Left renal pelvis (tissue), 4 donors: Measurements from ENCODE around the gene BCORL1. TPM values are rescaled to one million over a fixed set of nuclear protein-coding genes. Genes with fewer than 3 reads are reported as not detected.

Source experiments
- DNase-seq, 4 donors: peaks; one replicate each; pipeline ENCODE4 v3.0.0-alpha.2; 2013; ENCODE audit warnings: low read depth in 4 of 4, low spot score in 3 of 4
- polyA plus RNA-seq, 4 donors: library from polyadenylated mRNA; unstranded; fragments of 120-200 nt; gene quantifications; one replicate each; pipeline ENCODE4 v1.2.1, GENCODE V29; 2013; ENCODE audit not compliant: insufficient read length in 4 of 4

Gene BCORL1
- polyA plus RNA-seq, 4 donors = 17.0 to 21.1 (median 17.9) TPM

DNA sequence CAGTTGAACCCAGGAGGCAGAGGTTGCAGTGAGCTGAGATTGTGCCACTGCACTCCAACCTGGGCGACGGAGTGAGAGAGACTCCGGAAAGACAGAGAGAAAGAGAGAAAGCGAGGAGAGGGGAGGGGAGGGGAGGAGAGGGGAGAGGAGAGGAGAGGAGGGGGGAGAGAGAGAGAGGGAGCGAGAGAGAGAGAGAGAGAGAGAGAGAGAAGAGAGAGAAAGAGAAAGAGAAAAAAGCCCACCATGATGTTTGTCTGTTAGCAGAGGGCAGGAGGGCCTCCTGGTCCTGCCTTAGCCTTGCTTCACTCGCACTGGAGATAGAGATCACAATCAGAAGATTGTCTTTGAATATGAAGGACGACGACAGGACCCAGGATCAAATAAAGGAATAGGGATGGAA, 18.7 kb upstream of the BCORL1 start:
- no peak for DNase-seq

DNA sequence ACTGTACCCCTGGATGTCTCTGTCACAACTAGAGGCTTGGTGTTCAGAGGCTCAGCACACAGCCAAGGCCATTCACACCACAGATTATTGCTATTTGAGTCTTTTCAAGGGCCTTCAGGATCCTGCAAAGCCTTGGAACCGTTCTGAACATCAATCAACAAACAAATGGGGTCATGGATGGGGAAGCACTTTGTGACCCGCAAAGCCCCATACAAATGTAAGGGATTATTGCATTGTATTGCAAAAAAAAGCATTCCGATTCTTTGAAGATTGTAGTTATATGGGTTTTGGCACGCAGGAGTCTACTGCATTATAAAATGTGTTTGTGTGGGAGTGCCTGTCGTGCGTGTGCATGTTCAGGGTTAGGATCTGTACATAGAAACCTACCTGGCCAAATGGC, 17.3 kb upstream of the BCORL1 start:
- DNase-seq = no peak

DNA sequence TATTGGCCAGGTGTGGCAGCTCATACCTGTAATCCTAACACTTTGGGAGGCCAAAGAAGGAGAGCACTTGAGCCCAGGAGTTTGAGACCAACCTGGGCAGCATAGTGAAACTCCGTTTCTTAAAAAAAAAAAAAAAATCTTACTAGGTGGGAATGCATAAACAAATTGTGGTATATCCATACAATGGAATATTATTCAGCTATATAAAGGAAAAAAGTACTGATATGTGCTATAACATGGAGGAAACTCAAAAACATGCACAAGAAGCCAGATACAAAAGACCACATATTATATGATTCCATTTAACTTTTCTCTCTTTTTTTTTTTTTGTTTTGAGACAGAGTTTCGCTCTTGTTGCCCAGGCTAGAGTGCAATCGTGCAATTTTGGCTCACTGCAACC, 13.5 kb upstream of the BCORL1 start:
- no peak for DNase-seq

DNA sequence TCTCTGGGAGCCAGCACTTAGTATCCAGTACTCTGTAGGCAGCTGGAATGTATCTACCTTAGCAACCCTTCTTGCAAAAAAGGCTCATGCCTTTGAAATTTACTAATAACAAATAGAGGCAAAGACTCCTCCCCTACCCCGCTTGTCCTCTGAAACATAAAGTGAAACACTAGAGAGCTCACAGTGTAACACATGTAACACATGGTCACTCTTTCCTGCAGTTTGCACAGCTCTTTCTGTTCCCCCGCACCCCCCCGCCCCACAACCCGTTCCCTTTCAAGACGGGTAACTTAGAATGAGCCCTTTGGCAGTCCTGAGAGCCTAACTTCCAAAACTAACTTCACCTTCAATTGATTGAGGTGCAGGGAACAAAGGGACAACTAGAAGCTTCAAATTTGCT, 6.0 kb upstream of the BCORL1 start:
- DNase-seq = no peak

- no peak for DNase-seq
Observed at GRCh38 chrX:129979207-129979920, 3.1 kb upstream of the BCORL1 start.

DNA sequence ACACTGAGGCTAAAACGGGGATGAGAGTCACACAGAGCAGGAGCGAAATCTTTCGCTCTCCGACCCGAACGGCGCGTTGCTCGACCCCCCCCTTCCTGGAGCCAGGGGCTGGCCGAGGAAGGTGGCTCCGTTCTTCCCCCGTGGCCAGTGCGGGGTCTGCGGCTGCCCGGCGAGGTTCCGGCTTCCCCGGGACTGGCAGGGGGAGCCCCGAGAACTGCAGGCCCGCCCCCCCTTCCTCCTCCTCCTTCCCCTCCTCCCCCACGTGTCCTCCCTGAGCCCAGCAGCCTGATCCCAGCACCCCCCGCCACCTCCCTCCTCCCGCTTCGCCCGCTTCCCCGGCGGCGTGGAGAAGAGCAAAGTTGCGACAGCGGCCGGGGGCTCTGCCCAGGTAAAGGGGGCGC, 2.4 kb upstream of the BCORL1 start:
- DNase-seq = no peak

GRCh38 chrX:129980540-129981199, 1.8 kb upstream of the BCORL1 start:
- DNase-seq = no peak

DNA sequence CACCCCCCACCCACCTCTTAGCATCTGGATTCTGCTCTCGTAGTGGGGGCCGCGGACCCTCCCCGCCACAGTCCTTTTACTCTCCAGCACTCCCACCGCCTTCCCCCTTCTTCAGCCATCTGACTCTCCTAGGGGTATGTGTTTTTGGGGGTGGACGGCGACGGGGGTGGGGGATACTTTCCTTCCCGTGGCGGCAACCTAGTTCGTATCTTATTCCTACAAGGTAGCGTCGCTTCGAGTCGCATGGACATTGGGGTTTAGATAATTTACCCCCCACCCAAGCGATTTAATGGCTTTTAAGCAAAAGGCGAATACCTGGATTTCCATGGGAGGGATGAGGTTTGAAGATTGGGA, 1.3 kb upstream of the BCORL1 start:
- no peak for DNase-seq

DNA sequence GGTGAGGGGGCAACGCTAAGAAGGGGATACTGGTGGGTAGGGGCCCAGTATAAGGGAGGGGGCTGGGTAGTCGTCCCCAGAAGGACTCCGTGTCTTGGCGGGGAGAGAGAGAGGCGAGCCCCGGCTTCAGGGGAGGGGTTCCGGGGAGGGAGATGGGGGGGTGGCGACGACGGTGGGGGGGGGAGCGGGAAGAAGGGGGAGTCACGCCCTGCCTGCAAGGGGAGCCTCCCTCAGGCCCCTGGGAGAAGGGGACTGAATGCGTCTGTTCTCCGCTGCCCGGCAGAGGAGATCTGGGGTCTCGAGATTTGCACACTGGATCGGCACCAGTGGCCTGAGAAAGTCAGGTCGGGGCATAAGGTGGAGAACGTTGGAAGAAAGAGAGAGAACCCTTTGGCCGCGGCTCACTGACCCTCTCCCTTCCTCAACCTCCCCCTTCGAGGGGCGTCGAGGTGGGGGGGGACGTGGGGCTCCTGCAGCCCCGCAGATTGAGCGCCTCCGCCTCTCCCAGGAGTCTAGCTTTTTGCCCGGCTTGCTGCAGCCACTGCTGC, 609 bp upstream of the BCORL1 start:
- no peak for DNase-seq

GRCh38 chrX:129983575-129984110, 1.2 kb downstream of the BCORL1 start:
- DNase-seq = no peak

- DNase-seq = no peak
Observed at GRCh38 chrX:129984111-129984958, 1.9 kb downstream of the BCORL1 start.

GRCh38 chrX:129987871-129988270, 5.4 kb downstream of the BCORL1 start:
- DNase-seq = no peak

GRCh38 chrX:129992181-129992580, 9.7 kb downstream of the BCORL1 start:
- no peak for DNase-seq

DNA sequence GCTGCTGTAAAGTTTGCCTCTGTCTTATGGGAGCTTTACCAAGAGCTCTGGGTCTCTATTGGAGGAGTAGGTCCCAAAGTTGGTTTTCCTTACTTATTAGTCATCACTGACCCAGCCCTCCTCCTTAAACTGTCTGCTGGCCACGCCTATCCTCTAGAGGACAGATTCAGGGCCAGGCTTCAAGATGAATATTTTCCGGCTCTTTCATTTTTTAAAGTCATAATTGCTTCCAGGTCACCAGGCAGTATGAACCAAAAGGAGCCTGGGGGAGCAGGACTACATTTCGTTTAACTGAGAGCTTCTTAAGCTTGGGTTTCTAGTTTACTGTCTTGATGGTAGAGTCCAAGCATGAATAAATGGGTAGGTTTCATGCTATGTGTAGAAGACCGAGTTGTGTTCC, 13.7 kb downstream of the BCORL1 start:
- DNase-seq = no peak

DNA sequence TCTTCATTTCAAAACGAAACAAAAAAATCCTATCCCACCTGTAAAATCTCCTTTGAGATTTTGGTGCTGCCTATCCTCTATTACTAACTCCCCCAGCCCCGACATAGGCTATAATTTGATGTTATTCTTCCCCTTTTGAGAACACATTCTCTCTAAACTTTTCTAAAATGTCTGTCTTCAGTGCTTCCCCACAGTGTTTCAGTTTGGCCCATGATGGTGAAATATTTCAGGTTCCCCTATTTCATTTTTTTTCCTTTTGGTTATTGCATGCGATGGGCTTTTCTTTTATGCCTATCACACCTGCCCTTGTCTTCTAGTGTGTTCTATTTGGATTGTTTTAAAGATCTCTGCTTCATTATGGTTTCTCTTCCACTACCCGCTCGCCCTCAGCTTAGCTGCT, 14.7 kb downstream of the BCORL1 start:
- no peak for DNase-seq

- DNase-seq = no peak
Observed at GRCh38 chrX:129998021-129998420, 15.6 kb downstream of the BCORL1 start.

DNA sequence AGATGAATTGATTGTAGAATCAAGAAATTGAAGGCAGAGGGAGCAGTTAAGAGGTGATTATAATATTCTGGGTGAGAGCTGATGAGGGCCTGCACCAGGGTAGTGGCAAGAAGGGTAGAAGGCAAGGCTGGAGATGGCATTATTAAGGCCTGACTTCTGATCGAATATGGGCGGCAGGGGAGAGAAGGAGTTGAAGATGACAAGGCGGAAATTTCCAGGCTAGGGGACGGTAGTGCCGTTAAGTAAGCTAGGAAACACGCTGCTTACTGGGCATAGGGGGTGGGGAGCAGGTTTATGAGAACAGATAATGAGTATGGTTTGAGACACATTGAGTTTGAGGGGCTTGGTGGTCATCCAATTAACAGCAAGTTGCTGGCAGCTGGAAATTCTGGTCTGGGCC, 19.5 kb downstream of the BCORL1 start:
- no peak for DNase-seq

DNA sequence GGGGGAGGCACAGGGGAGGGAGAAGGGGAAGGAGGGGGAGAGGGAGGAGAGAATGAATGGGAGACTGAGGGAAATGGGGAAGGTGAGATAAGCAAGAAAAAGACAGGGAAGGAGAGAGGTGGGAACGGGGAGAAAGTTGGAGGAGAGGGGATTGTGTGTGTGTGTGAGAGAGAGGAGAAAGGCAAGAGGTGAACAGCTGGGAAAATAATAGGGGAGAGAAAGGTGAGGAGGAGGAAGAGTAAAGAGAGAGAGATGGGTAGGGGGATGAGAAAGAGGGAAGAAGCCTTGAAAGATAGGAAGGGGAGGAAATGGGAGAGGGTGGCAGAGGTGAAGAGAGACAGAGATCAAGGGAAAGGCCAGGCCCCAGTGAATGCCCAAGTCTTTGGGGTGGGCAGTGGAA, 20.1 kb downstream of the BCORL1 start:
- DNase-seq = no peak

DNA sequence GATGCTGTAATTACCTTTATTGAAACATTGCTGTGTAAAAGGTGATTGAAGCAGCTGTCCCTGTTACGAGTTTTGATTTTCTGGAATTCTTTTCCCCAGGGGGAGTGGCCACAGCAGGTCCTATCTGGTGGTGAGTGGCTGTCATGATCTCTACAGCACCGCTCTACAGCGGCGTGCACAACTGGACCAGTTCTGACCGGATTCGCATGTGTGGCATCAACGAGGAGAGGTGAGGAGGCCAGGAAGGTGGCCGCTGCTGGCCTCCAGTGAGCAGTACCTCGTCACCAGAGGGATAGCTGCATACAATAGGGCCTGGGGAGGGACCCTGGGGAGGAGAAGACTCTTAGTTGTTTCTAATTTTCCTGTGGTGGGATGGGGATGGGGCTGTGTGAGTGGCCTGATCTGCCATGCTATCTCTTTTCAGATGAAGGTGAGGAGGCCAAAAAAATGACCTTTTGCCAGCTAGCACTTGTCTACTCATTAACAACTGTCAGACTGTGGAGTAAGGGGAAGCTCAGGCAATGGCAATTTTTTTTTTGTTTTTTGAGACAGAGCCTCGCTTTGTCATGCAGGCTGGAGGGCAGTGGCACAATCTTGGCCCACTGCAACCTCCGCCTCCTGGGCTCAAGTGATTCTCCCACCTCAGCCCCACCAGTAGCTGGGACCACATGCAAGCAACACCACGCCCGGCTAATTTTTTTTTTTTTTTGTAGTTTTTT, 22.8 kb downstream of the BCORL1 start:
- DNase-seq = no peak

- DNase-seq = no peak
Observed at GRCh38 chrX:130009658-130010223, 27.3 kb downstream of the BCORL1 start.
